Body of pancreas (tissue), 4 donors: ENCODE results near the gene SORCS2.

Source experiments
- POLR2A ChIP-seq, 3 donors: fragments of 450-650 bp; IDR thresholded peaks; one replicate each; pipeline ENCODE4 v1.6.1; 2016; ENCODE audit warnings: antibody characterized with exemption in 3 of 3, mild to moderate bottlenecking in 2 of 3
- TF ChIP-seq, protein P1 (sequence below), 7 experiments: fragments of 450-650 bp in 4 of 7; fragments of 200-600 bp in 3 of 7; sonication (generic) in 3 of 7; IDR thresholded peaks; one replicate each; pipeline ENCODE4 v1.5.1; 2016 to 2019; ENCODE audit warnings: antibody characterized with exemption in 7 of 7

GRCh38 chr4:7709431-7709830 is 517.1 kb downstream of the SORCS2 start:
- TF ChIP-seq, protein P1, sequence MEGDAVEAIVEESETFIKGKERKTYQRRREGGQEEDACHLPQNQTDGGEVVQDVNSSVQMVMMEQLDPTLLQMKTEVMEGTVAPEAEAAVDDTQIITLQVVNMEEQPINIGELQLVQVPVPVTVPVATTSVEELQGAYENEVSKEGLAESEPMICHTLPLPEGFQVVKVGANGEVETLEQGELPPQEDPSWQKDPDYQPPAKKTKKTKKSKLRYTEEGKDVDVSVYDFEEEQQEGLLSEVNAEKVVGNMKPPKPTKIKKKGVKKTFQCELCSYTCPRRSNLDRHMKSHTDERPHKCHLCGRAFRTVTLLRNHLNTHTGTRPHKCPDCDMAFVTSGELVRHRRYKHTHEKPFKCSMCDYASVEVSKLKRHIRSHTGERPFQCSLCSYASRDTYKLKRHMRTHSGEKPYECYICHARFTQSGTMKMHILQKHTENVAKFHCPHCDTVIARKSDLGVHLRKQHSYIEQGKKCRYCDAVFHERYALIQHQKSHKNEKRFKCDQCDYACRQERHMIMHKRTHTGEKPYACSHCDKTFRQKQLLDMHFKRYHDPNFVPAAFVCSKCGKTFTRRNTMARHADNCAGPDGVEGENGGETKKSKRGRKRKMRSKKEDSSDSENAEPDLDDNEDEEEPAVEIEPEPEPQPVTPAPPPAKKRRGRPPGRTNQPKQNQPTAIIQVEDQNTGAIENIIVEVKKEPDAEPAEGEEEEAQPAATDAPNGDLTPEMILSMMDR (IDR thresholded peaks at IDR 0.05), result no peak
- TF ChIP-seq POLR2A (IDR thresholded peaks at IDR 0.05), result no peak
